ENCODE measurements around the gene FITM1. TPM values are rescaled to one million over a fixed set of nuclear protein-coding genes. Genes with fewer than 3 reads are reported as not detected.

FITM1 gene
- total RNA-seq, 1 donor from 2014 or later = 1.0 TPM

DNA sequence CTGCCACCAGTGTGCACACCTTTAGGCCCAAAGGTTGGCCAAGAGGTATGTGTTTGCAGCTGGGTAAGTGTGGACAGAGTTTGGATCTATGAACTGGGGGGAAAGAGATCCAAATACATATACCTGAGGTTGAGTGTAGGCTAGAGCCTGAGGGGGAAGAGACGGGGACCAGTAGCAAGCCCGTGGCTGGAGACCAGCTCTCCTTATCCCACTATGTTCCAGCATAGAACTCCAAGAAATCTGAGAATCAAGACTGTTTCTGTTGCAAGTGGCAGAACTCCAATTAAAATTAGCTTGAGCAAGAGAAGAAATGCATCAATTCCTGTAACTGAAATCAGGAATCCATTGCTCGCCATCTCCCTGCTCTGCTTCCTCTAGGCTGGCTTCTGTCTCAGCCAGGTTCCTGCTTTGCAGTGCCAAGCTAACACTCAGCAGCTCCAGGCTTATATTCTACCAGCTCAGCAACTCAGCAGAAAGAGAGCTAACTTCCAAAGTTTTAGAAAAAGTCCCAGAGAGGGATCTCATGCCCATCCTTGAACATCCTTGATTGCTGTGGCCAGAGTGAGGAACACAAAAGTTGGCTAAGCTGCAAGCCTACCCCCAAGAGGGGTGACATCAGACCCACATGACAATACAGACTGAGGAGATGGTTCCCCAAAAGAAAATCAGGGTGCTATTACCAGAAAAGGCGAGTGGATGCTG lies 37.8 kb upstream of the FITM1 start:
- DNase-seq (ENCODE audit: low spot score) = no peak
- Mint-ChIP-seq H3K36me3 (ENCODE audit: low read depth) (peaks cover 16% of the 10 kb centered on the region), H3K27ac (peak overlapping the region; percentile 68), H3K4me1 (ENCODE audit: low read depth) (peaks cover 31% of the 10 kb centered on the region), H3K27me3 (ENCODE audit: low read depth) (no peaks in the 10 kb centered on the region), H3K9me3 (no peaks in the 10 kb centered on the region), H3K4me3 (ENCODE audit: low read depth) (peak overlapping the region; percentile 97)
- intact Hi-C loops (cut with micrococcal nuclease) = loop anchor here (10.0 kb wide), 1 partner anchor 342 kb away; no protein-coding TSS in a partner anchor

DNA sequence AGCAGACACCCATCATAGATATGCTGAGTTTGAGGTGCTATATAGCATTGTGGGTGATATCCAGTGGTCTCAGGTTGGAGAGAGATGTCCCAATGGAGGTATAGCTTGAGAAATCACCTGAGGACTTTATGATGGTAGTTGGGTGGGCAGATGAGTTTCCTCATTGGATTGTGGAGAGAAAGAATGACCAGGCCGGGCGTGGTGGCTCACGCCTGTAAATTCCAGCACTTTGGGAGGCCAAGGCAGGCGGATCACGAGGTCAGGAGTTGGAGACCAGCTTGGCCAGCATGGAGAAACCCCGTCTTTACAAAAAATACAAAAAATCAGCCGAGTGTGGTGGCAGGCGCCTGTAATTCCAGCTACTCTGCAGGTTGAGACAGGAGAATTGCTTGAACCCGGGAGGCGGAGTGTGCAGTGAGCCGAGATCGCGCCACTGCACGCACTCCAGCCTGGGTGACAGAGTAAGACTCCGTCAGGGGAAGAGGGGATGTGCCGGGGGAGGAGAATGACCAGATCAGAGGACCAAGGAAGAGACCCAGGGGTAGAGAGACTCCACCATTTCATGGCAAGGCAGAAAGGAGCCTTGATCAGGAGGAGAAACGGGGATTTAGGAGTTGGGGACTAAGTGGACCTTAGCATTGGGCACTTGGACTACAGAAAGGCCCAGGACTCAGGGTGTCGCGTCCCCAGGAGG lies 37.1 kb upstream of the FITM1 start:
- peak overlapping the region; percentile 97 for H3K4me3 Mint-ChIP-seq (ENCODE audit: low read depth)
- peaks cover 16% of the 10 kb centered on the region for H3K36me3 Mint-ChIP-seq (ENCODE audit: low read depth)
- H3K4me1 Mint-ChIP-seq (ENCODE audit: low read depth) = peaks cover 31% of the 10 kb centered on the region
- peak overlapping the region; percentile 68 for H3K27ac Mint-ChIP-seq
- no peaks in the 10 kb centered on the region for H3K9me3 Mint-ChIP-seq
- no peak for DNase-seq (ENCODE audit: low spot score)
- H3K27me3 Mint-ChIP-seq (ENCODE audit: low read depth) = no peaks in the 10 kb centered on the region
- intact Hi-C loops (cut with micrococcal nuclease) = loop anchor here (10.0 kb wide), 1 partner anchor 341 kb away; no protein-coding TSS in a partner anchor

DNA sequence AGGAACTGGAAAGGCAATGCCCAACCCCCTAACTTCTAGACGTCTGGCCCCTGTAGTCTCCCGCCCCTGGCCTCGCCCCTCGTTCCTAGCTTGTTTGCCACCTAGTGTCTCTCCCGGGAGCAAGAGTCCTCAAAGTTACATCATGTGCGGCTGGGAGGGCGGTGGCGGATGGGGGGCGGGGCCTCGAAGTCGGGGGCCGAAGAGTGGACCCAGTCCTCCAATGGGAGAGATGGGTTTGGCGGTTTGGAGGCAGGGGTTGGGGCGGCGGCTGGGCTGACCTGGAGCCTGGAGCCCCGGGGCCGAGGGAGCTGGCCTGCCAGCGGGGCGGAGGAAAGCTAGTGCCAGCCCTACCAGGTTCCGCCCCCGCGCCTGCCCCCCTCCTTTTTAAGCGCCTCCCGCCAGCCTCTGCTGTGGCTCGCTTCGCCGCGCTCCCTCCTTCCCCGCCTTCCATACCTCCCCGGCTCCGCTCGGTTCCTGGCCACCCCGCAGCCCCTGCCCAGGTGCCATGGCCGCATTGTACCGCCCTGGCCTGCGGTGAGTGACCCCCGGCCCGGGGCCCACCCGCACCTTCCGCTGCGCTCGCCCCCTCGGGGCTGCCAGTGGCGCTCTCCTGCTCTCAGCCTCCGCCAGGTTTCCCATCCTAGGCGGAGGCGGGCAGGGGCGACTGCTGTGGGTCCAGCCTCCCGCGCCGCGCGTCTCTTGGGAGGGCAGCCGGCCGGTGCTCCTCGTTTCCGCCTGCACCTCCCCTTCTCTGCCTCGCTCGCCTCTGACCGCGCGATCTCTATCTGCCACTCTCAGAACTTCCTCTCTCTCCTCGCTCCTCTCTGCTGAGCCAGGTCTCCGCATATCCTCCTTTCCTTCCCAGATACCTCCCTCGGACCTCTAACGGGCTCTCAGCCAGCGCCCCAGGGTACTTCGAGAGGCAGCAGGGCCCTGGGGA lies 36.3 kb upstream of the FITM1 start, which contains the start of gene PCK2:
Gene PCK2 (plus strand): TSS at position 411 of the 940 bp plus-strand sequence. CDS start 95 bp downstream, at position 506.
- H3K9me3 Mint-ChIP-seq = no peaks in the 10 kb centered on the region
- H3K36me3 Mint-ChIP-seq (ENCODE audit: low read depth) = peaks cover 19% of the 10 kb centered on the region
- peak within 1 kb of the TSS; percentile 98 for H3K27ac Mint-ChIP-seq
- H3K4me3 Mint-ChIP-seq (ENCODE audit: low read depth) = peak within 1 kb of the TSS; percentile 97
- peaks cover 31% of the 10 kb centered on the region for H3K4me1 Mint-ChIP-seq (ENCODE audit: low read depth)
- no peaks in the 10 kb centered on the region for H3K27me3 Mint-ChIP-seq (ENCODE audit: low read depth)
- intact Hi-C loops (cut with micrococcal nuclease) = loop anchor here (1.0 to 10.0 kb wide), 3 partner anchors 41 to 341 kb away; partner anchors contain the start of gene DHRS4L2
- DNase-seq (ENCODE audit: low spot score) = peak; percentile 68

DNA sequence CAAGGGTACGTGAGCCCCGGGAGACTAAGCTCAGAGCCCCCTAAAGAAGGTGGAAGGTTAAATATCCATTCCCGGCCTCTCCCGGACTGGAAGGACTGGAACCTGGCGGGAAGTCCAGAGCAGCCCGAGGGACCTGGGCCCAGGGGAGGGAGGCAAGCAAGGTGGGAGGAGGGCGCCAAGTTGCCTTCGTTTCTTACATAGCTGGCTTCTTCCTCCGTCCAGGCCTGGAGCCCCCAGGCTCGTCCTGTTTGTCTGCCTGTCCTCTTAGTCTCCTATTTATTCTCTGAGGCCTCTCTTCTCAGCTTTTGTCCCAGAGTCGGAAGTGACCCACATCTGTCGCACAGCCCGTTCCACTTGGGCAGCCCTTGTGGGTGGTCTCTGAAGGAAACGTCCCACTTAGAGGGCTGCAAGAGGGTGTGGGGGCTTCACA lies 35.6 kb upstream of the FITM1 start:
- Mint-ChIP-seq H3K4me1 (ENCODE audit: low read depth) (peaks cover 32% of the 10 kb centered on the region), H3K9me3 (no peaks in the 10 kb centered on the region), H3K36me3 (ENCODE audit: low read depth) (peaks cover 25% of the 10 kb centered on the region), H3K27me3 (ENCODE audit: low read depth) (no peaks in the 10 kb centered on the region), H3K4me3 (ENCODE audit: low read depth) (peak overlapping the region; percentile 97), H3K27ac (peak overlapping the region; percentile 98)
- no peak for DNase-seq (ENCODE audit: low spot score)
- intact Hi-C loops (cut with micrococcal nuclease) = loop anchor here (1.0 to 10.0 kb wide), 5 partner anchors 13 to 340 kb away; partner anchors contain the start of genes DCAF11, DHRS4L2 and NRL

DNA sequence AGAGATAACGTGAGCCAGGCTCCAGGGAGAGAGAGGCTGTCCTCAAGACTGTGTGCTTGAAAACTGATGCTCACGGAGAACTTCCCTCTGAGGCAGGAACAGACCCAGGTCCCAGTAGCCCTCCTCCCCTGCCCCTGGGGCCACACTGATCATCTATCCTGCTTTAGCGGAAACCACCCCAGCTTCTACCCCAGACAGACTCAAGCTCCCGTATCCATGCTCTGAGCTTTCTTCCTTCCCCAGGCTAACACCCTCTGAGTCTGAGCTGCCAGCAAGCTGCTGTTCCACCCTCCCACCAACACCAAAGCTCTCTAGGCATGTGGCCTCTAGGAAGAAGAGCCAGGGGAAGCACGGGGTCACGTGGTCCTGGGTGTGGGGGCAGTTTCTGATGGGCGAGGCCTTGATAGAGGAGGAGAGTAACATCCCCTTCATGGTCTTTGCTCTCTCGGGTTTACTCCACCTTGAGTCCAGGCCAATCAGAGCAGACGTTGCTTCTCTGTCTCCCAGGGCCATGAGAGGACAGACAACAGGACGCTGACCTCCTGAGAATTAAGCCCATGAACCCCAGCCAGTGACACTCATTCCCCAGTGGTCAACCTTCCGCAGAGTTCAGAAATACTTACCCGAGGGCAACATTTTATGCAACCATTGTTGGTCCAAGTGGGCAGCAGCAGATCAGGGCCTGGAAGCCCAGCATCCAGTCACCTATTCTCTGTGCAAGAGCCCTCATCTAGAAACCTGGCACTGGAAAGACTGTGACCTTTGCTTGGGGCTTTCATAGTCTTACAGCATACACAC lies 35.0 kb upstream of the FITM1 start:
- intact Hi-C loops (cut with micrococcal nuclease) = loop anchor here (1.0 to 10.0 kb wide), 4 partner anchors 13 to 339 kb away; partner anchors contain the start of genes DCAF11, DHRS4L2 and NRL
- peak overlapping the region; percentile 97 for H3K4me3 Mint-ChIP-seq (ENCODE audit: low read depth)
- H3K36me3 Mint-ChIP-seq (ENCODE audit: low read depth) = peaks cover 30% of the 10 kb centered on the region
- peaks cover 30% of the 10 kb centered on the region for H3K4me1 Mint-ChIP-seq (ENCODE audit: low read depth)
- H3K9me3 Mint-ChIP-seq = no peaks in the 10 kb centered on the region
- H3K27ac Mint-ChIP-seq = peak overlapping the region; percentile 98
- no peaks in the 10 kb centered on the region for H3K27me3 Mint-ChIP-seq (ENCODE audit: low read depth)
- peak; percentile 54 for DNase-seq (ENCODE audit: low spot score)

DNA sequence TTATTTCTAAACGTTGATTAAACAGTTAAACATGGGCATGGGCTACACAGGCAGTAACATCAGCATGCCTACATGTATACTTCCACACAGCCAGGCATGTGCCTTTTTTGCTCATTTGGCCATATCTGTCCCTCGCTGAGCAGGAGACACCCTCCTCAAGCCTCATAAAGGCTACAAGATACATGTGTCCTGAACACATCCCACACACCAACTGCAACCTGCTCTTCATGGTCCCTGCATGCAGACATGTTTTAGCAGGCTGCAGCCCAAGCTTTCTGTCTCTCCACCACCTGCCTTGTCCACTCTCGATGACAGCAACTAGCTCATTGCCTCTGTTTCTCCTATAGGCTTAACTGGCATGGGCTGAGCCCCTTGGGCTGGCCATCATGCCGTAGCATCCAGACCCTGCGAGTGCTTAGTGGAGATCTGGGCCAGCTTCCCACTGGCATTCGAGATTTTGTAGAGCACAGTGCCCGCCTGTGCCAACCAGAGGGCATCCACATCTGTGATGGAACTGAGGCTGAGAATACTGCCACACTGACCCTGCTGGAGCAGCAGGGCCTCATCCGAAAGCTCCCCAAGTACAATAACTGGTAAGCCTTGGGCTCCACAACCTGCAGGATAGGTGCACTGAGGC lies 33.8 kb upstream of the FITM1 start:
- DNase-seq (ENCODE audit: low spot score) = no peak
- Mint-ChIP-seq H3K27ac (peak overlapping the region; percentile 39), H3K4me1 (ENCODE audit: low read depth) (peaks cover 27% of the 10 kb centered on the region), H3K27me3 (ENCODE audit: low read depth) (no peaks in the 10 kb centered on the region), H3K36me3 (ENCODE audit: low read depth) (peaks cover 40% of the 10 kb centered on the region), H3K9me3 (no peaks in the 10 kb centered on the region), H3K4me3 (ENCODE audit: low read depth) (peak overlapping the region; percentile 63)
- intact Hi-C loops (cut with micrococcal nuclease) = loop anchor here (10.0 kb wide), 1 partner anchor 338 kb away; no protein-coding TSS in a partner anchor

DNA sequence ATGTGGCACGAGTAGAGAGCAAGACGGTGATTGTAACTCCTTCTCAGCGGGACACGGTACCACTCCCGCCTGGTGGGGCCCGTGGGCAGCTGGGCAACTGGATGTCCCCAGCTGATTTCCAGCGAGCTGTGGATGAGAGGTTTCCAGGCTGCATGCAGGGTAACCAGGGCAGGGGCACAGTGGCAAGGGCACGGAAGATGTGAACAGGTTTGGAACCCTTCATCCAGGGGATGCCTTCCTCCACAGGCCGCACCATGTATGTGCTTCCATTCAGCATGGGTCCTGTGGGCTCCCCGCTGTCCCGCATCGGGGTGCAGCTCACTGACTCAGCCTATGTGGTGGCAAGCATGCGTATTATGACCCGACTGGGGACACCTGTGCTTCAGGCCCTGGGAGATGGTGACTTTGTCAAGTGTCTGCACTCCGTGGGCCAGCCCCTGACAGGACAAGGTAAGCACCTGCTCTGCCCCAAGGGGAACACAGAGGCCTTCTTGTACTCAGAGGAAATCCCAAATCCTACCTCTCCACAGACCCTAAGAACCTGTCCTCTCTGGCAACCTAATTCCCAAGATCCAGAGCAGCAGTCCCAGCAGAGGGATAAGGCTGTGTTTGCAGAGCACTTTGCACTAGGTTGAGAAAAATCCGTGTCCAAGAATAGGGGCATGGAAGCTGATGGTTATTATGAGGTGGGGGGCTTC lies 32.1 kb upstream of the FITM1 start:
- Mint-ChIP-seq H3K4me3 (ENCODE audit: low read depth) (no peak overlapping the region), H3K36me3 (ENCODE audit: low read depth) (peaks cover 53% of the 10 kb centered on the region), H3K27me3 (ENCODE audit: low read depth) (no peaks in the 10 kb centered on the region), H3K9me3 (no peaks in the 10 kb centered on the region), H3K27ac (no peak overlapping the region), H3K4me1 (ENCODE audit: low read depth) (peaks cover 19% of the 10 kb centered on the region)
- DNase-seq (ENCODE audit: low spot score) = no peak
- intact Hi-C loops (cut with micrococcal nuclease) = loop anchor here (10.0 kb wide), 1 partner anchor 336 kb away; no protein-coding TSS in a partner anchor

DNA sequence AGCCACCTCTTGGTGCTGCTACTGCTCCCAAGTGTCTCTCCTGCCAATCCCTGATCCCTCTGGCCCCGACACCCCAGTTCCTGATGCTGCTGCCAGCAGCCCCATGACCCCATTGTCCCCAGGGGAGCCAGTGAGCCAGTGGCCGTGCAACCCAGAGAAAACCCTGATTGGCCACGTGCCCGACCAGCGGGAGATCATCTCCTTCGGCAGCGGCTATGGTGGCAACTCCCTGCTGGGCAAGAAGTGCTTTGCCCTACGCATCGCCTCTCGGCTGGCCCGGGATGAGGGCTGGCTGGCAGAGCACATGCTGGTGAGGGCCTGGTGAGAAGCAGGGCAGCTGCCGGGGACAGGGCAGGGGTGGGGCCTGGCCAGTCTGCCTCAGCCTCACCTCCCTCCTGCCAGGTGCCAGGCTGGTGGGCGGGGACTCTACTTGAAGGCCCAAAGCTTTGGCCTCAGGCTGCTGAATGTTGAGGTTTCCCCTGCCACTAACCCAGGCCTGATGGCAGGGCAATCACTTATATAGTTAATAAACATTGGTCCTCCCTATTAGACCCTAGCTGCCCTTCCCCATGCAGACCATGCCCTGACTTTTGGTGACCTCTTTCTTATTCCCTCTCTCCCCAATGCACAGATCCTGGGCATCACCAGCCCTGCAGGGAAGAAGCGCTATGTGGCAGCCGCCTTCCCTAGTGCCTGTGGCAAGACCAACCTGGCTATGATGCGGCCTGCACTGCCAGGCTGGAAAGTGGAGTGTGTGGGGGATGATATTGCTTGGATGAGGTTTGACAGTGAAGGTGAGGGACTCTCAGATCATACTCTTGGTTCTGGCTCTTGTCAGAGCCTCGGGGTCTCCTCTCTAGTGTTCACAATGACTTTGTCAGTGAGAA lies 31.3 kb upstream of the FITM1 start:
- Mint-ChIP-seq H3K27me3 (ENCODE audit: low read depth) (no peaks in the 10 kb centered on the region), H3K4me1 (ENCODE audit: low read depth) (peaks cover 16% of the 10 kb centered on the region), H3K9me3 (no peaks in the 10 kb centered on the region), H3K4me3 (ENCODE audit: low read depth) (no peak overlapping the region), H3K36me3 (ENCODE audit: low read depth) (peaks cover 61% of the 10 kb centered on the region), H3K27ac (no peak overlapping the region)
- DNase-seq (ENCODE audit: low spot score) = no peak
- intact Hi-C loops (cut with micrococcal nuclease) = loop anchor here (10.0 kb wide), 1 partner anchor 336 kb away; no protein-coding TSS in a partner anchor

DNA sequence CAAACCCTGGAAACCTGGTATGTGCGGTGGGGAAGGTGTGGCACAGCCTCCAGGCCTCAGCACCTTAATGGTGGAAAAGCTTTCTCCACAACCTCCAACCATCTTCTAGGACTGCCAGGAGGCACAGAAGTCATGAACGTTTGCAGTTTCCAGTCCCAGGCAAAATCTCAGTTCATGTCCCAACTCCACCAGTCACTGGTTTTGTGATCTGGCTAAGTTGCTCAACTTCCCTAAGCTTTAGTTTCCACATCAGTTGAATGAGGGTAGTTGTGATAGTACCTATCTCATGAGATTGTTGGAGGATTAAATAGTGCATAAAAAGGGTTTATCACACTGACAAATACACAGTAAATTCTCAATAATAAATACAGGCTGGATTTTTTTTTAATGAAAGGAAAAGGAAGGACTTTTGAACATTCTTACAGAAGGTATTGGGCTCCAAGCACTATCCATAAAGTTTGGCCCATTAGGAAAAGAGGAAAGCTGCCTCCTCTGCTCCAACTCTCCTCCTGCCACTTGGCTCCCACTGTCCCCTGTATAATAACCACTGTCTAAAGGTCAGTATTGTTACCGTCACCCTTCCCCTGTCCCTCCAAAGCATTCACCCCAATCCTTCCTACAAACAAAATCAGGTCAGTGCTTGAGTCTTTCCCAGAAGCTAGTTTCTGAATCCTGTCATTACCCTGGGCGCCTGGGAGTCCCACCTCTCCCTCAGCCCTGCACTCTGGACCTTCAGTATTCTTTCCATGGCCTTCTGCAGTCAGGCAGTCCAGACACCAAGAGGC lies 30.1 kb upstream of the FITM1 start:
- Mint-ChIP-seq H3K36me3 (ENCODE audit: low read depth) (peaks cover 69% of the 10 kb centered on the region), H3K9me3 (peaks cover 3% of the 10 kb centered on the region), H3K4me3 (ENCODE audit: low read depth) (no peak overlapping the region), H3K4me1 (ENCODE audit: low read depth) (peaks cover 14% of the 10 kb centered on the region), H3K27me3 (ENCODE audit: low read depth) (no peaks in the 10 kb centered on the region), H3K27ac (no peak overlapping the region)
- no peak for DNase-seq (ENCODE audit: low spot score)
- intact Hi-C loops (cut with micrococcal nuclease) = no loop called here
